Breast epithelium (tissue), 4 donors: ENCODE measurements around the gene ZNF664. TPM values are rescaled to one million over a fixed set of nuclear protein-coding genes. Genes with fewer than 3 reads are reported as not detected.

Experiments
- DNase-seq, 2 donors: peaks; one replicate each; pipeline ENCODE4 v3.0.0-alpha.2; 2019; ENCODE audit warnings: low spot score in 2 of 2
- H3K27ac ChIP-seq, 2 donors: fragments of 200-600 bp; sonication (generic) in 1 of 2; one replicate each; pipeline ENCODE4 v1.5.1; 2016 to 2019; ENCODE audit warnings: mild to moderate bottlenecking in 1 of 2
- H3K27me3 ChIP-seq, 2 donors: fragments of 200-600 bp; sonication (generic) in 1 of 2; one replicate each; pipeline versions ENCODE4 v1.5.1 to v1.6.0; 2017 to 2019; ENCODE audit warnings: control low read depth in 1 of 2, mild to moderate bottlenecking in 1 of 2
- H3K36me3 ChIP-seq: fragments of 200-600 bp; one replicate; pipeline ENCODE4 v1.5.1; 2019
- H3K4me1 ChIP-seq, 2 donors: fragments of 200-600 bp; sonication (generic); one replicate each; pipeline ENCODE4 v1.5.1; 2016 to 2019; ENCODE audit warnings: control low read depth in 1 of 2
- H3K4me3 ChIP-seq, 3 donors: fragments of 200-600 bp; sonication (generic); 1 replicate in 2 of 3; 2 replicates in 1 of 3; pipeline ENCODE4 v1.5.1; 2016 to 2019; ENCODE audit warnings: mild to moderate bottlenecking in 3 of 3, moderate library complexity in 2 of 3
- H3K9me3 ChIP-seq, 2 donors: fragments of 200-600 bp; sonication (generic) in 1 of 2; one replicate each; pipeline ENCODE4 v1.5.1; 2016 to 2019; ENCODE audit warnings: control low read depth in 1 of 2
- CTCF ChIP-seq, 3 donors: fragments of 450-650 bp; IDR thresholded peaks; one replicate each; pipeline ENCODE4 v1.5.1; 2016 to 2017; ENCODE audit warnings: antibody characterized with exemption in 3 of 3, mild to moderate bottlenecking in 3 of 3, moderate library complexity in 3 of 3
- POLR2A ChIP-seq: fragments of 450-650 bp; IDR thresholded peaks from one replicate; pipeline ENCODE4 v1.6.1; 2016; ENCODE audit warnings: antibody characterized with exemption, mild to moderate bottlenecking, moderate library complexity
- POLR2AphosphoS5 ChIP-seq, 3 donors: sonication (generic); formaldehyde crosslinking; IDR thresholded peaks; one replicate each; pipeline ENCODE4 v1.6.1; 2017; ENCODE audit warnings: antibody characterized with exemption in 3 of 3
- intact Hi-C: fragments of 100-400 bp; cut with DNase I; formaldehyde crosslinking; loops from one replicate; pipeline ENCODE4 v1.15.1; 2023; ENCODE audit warnings: low total_unique reads
- total RNA-seq, 3 donors: library from RNA; depleted of rRNA; stranded (reverse); fragments of >200 nt; gene quantifications; one replicate each; pipeline ENCODE4 v1.1.0, GENCODE V29; 2016

The ZNF664 gene
- total RNA-seq, 3 donors from 2014 or later, result 78.3 to 113 (median 97.8) TPM

DNA sequence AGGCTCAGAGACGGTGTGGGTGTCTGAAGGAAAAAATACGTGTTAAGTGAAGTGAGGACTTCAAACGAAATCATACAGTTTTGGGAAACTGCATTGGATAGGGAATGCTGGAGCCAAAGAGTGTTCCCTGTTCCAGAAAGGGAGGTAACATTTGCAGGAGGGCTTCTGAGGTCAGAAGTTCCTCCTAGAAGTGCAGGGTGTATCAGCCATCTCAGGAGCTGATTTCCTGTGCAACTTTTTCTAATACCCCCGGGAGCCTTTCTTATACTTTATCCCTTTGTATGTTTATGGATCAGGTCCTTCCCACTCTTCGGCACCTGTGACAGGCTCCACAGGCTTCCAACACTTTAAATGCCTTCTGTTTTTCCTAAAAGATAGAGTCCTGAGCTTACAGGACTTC, 24.9 kb downstream of the ZNF664 start:
- no peaks in the 10 kb centered on the region for H3K36me3 ChIP-seq
- no peak for TF ChIP-seq POLR2AphosphoS5 (IDR thresholded peaks at IDR 0.05)
- TF ChIP-seq POLR2A, result no peak
- no peak for TF ChIP-seq CTCF (IDR thresholded peaks at IDR 0.05)
- DNase-seq, result no peak
- H3K27me3 ChIP-seq, result no peaks in the 10 kb centered on the region
- intact Hi-C loops, result no loop called here
- no peak overlapping the region for H3K4me3 ChIP-seq
- H3K9me3 ChIP-seq, result no peaks in the 10 kb centered on the region
- H3K4me1 ChIP-seq, result no peaks in the 10 kb centered on the region
- no peak overlapping the region for H3K27ac ChIP-seq

GRCh38 chr12:123998344-123998990, 25.5 kb downstream of the ZNF664 start:
- Histone ChIP-seq H3K4me3 (no peak overlapping the region), H3K36me3 (no peaks in the 10 kb centered on the region), H3K27me3 (no peaks in the 10 kb centered on the region), H3K27ac (no peak overlapping the region), H3K4me1 (no peaks in the 10 kb centered on the region), H3K9me3 (no peaks in the 10 kb centered on the region)
- TF ChIP-seq CTCF (IDR thresholded peaks at IDR 0.05), result no peak
- TF ChIP-seq POLR2A, result no peak
- no peak for TF ChIP-seq POLR2AphosphoS5 (IDR thresholded peaks at IDR 0.05)
- intact Hi-C loops, result no loop called here
- no peak for DNase-seq

GRCh38 chr12:123998991-123999359, 26.0 kb downstream of the ZNF664 start:
- no peak for DNase-seq
- no peaks in the 10 kb centered on the region for H3K4me1 ChIP-seq
- TF ChIP-seq CTCF (IDR thresholded peaks at IDR 0.05) (no peak), POLR2A (no peak), POLR2AphosphoS5 (IDR thresholded peaks at IDR 0.05) (no peak)
- H3K36me3 ChIP-seq, result no peaks in the 10 kb centered on the region
- H3K9me3 ChIP-seq, result no peaks in the 10 kb centered on the region
- no peaks in the 10 kb centered on the region for H3K27me3 ChIP-seq
- no peak overlapping the region for H3K27ac ChIP-seq
- H3K4me3 ChIP-seq, result no peak overlapping the region
- intact Hi-C loops, result no loop called here

GRCh38 chr12:124000111-124000510, 27.1 kb downstream of the ZNF664 start:
- intact Hi-C loops, result no loop called here
- DNase-seq, result no peak
- H3K27me3 ChIP-seq, result no peaks in the 10 kb centered on the region
- no peaks in the 10 kb centered on the region for H3K4me1 ChIP-seq
- no peaks in the 10 kb centered on the region for H3K36me3 ChIP-seq
- TF ChIP-seq POLR2AphosphoS5 (IDR thresholded peaks at IDR 0.05) (no peak), POLR2A (no peak)
- H3K4me3 ChIP-seq, result no peak overlapping the region
- no peak overlapping the region for H3K27ac ChIP-seq
- H3K9me3 ChIP-seq, result no peaks in the 10 kb centered on the region

DNA sequence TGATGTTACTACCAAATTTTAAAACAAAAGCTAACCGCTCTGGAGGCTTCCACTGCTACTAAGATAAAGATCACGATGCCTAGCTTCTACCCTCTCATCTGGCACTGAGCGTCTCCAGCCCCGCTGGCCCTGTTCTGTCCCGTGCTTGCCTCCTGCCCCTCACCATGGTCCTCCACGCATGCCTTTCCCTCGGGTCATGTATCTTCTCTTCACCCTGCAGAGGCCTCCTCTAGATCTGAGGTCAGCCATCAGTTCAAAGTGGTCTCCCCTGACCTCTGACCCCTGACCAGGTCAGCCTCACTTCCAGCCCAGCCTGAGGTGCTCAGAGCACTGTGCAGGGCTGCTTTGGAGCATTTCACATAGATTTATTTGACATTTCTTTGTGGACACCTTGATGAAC, 28.3 kb downstream of the ZNF664 start:
- DNase-seq, result no peak
- no peak overlapping the region for H3K27ac ChIP-seq
- intact Hi-C loops, result no loop called here
- no peaks in the 10 kb centered on the region for H3K9me3 ChIP-seq
- H3K4me1 ChIP-seq, result no peaks in the 10 kb centered on the region
- TF ChIP-seq POLR2AphosphoS5 (IDR thresholded peaks at IDR 0.05), result no peak
- TF ChIP-seq POLR2A, result no peak
- no peak for TF ChIP-seq CTCF (IDR thresholded peaks at IDR 0.05)
- H3K4me3 ChIP-seq, result no peak overlapping the region
- H3K27me3 ChIP-seq, result no peaks in the 10 kb centered on the region
- H3K36me3 ChIP-seq, result no peaks in the 10 kb centered on the region
